GM23338 (cell line): Measurements from ENCODE around the gene ZNF484. TPM values are rescaled to one million over a fixed set of nuclear protein-coding genes. Genes with fewer than 3 reads are reported as not detected.

Experiments used
- ATAC-seq: fragments of 200-7000 bp; cut with Tn5 transposase; 3 replicates; pipeline ENCODE4 v1.9.1; 2020
- DNase-seq: peaks from one replicate; pipeline ENCODE4 v3.0.0-alpha.2; 2015; ENCODE audit warnings: low spot score
- H2AFZ ChIP-seq: fragments of 200-600 bp; sonication (generic); 2 replicates; pipeline ENCODE4 v1.8.0; 2016; ENCODE audit warnings: antibody characterized with exemption, mild to moderate bottlenecking, moderate library complexity
- H3F3A ChIP-seq: fragments of 200-600 bp; sonication (generic); replicated peaks from 2 replicates; pipeline ENCODE4 v1.8.0; 2017; ENCODE audit warnings: antibody characterized with exemption, mixed run types, low read depth
- H3K27ac ChIP-seq: fragments of 200-600 bp; sonication (generic); 2 replicates; pipeline ENCODE4 v1.6.1; 2016; ENCODE audit warnings: low read depth
- H3K27me3 ChIP-seq: fragments of 200-600 bp; sonication (generic); 2 replicates; pipeline ENCODE4 v1.8.0; 2016; ENCODE audit warnings: mild to moderate bottlenecking, mixed run types, moderate library complexity; ENCODE audit not compliant: insufficient read depth
- H3K36me3 ChIP-seq: fragments of 200-600 bp; sonication (generic); 2 replicates; pipeline ENCODE4 v1.8.0; 2016; ENCODE audit warnings: mild to moderate bottlenecking; ENCODE audit not compliant: insufficient read depth
- H3K4me1 ChIP-seq: fragments of 200-600 bp; sonication (generic); 2 replicates; pipeline ENCODE4 v1.8.0; 2016; ENCODE audit warnings: mild to moderate bottlenecking, moderate library complexity; ENCODE audit not compliant: insufficient read depth
- H3K4me2 ChIP-seq: fragments of 200-600 bp; sonication (generic); 2 replicates; pipeline ENCODE4 v1.7.1; 2017; ENCODE audit warnings: mixed run types
- H3K4me3 ChIP-seq: fragments of 200-600 bp; sonication (generic); 2 replicates; pipeline ENCODE4 v1.6.1; 2016; ENCODE audit warnings: mixed run types
- H3K79me2 ChIP-seq: fragments of 200-600 bp; sonication (generic); replicated peaks from 2 replicates; pipeline ENCODE4 v1.8.0; 2017; ENCODE audit warnings: mild to moderate bottlenecking; ENCODE audit not compliant: insufficient read depth
- H3K9me2 ChIP-seq: fragments of 200-600 bp; sonication (generic); 2 replicates; pipeline ENCODE4 v1.8.0; 2017; ENCODE audit not compliant: insufficient read depth
- H4K20me1 ChIP-seq: fragments of 200-600 bp; sonication (generic); replicated peaks from 2 replicates; pipeline ENCODE4 v1.8.0; 2017; ENCODE audit warnings: mild to moderate bottlenecking; ENCODE audit not compliant: insufficient read depth
- H3K27ac Mint-ChIP-seq: 2 replicates; pipeline ENCODE4 v1.8.0; 2020; ENCODE audit warnings: inconsistent platforms, mild to moderate bottlenecking, moderate library complexity, mixed read lengths
- H3K27me3 Mint-ChIP-seq: 3 replicates; pipeline ENCODE4 v1.8.0; 2022; ENCODE audit warnings: low read depth, mild to moderate bottlenecking, moderate library complexity, mixed read lengths, inconsistent platforms; ENCODE audit not compliant: insufficient read depth, poor library complexity
- H3K36me3 Mint-ChIP-seq: 3 replicates; pipeline ENCODE4 v1.8.0; 2021; ENCODE audit warnings: low read depth, mild to moderate bottlenecking, inconsistent platforms, moderate library complexity, mixed read lengths
- H3K4me1 Mint-ChIP-seq: 3 replicates; pipeline ENCODE4 v1.8.0; 2020; ENCODE audit warnings: mild to moderate bottlenecking, inconsistent platforms, mixed read lengths
- H3K4me3 Mint-ChIP-seq: 3 replicates; pipeline ENCODE4 v1.8.0; 2021; ENCODE audit warnings: moderate library complexity, mild to moderate bottlenecking, inconsistent platforms, mixed read lengths
- H3K9me3 Mint-ChIP-seq: 3 replicates; pipeline ENCODE4 v1.8.0; 2020; ENCODE audit warnings: moderate library complexity, mild to moderate bottlenecking, inconsistent platforms, mixed read lengths
- ETS1 ChIP-seq: IDR thresholded peaks from 2 replicates; pipeline ENCODE4 v1.6.1; 2016; ENCODE audit warnings: antibody characterized with exemption
- EZH2 ChIP-seq: fragments of 200-600 bp; sonication (generic); IDR thresholded peaks from one replicate; pipeline ENCODE4 v1.8.0; 2017; ENCODE audit warnings: antibody characterized with exemption, mild to moderate bottlenecking, low read depth; ENCODE audit not compliant: unreplicated experiment
- EZH2phosphoT487 ChIP-seq: fragments of 200-600 bp; sonication (generic); IDR thresholded peaks from one replicate; pipeline ENCODE4 v1.8.1; 2018; ENCODE audit warnings: antibody characterized with exemption; ENCODE audit not compliant: unreplicated experiment
- JUNB ChIP-seq: IDR thresholded peaks from one replicate; pipeline ENCODE4 v1.6.1; 2016; ENCODE audit warnings: antibody characterized with exemption; ENCODE audit not compliant: unreplicated experiment
- NANOG ChIP-seq: IDR thresholded peaks from 2 replicates; pipeline ENCODE4 v1.6.1; 2016; ENCODE audit warnings: antibody characterized with exemption, borderline replicate concordance
- STAT1 ChIP-seq: IDR thresholded peaks from one replicate; pipeline ENCODE4 v1.6.1; 2016; ENCODE audit warnings: antibody characterized with exemption; ENCODE audit not compliant: unreplicated experiment
- ZNF114 ChIP-seq: fragments of 250-450 bp; sonication (Bioruptor Pico); IDR thresholded peaks from 2 replicates; pipeline ENCODE4 v1.5.0; 2020; ENCODE audit warnings: mild to moderate bottlenecking, moderate library complexity
- ZNF331 ChIP-seq: fragments of 250-450 bp; sonication (Bioruptor Pico); IDR thresholded peaks from 2 replicates; pipeline ENCODE4 v1.5.0; 2020; ENCODE audit warnings: low read depth, mild to moderate bottlenecking, moderate library complexity
- polyA plus RNA-seq: library from polyadenylated mRNA; unstranded; fragments of >200 nt; fragmentation: Nextera tagmentation; extraction: Ambion mirVana; gene quantifications from 2 replicates; pipeline ENCODE4 v1.2.1, GENCODE V29; 2016
- total RNA-seq: library from RNA; depleted of rRNA; stranded (reverse); fragments of >200 nt; shearing (Covaris generic); gene quantifications from 2 replicates; pipeline ENCODE4 v1.2.3, GENCODE V29; 2014

Gene ZNF484
- total and polyA plus RNA-seq, 2 experiments from 2014 or later = 4.2 to 19.4 TPM

GRCh38 chr9:92807757-92808725, 69.8 kb downstream of the ZNF484 start:
- Histone ChIP-seq H3K27ac (no peak overlapping the region), H3K4me2 (peak overlapping the region; percentile 84), H3K4me1 (no peaks in the 10 kb centered on the region), H3K79me2 (no peaks in the 10 kb centered on the region), H3K27me3 (peaks cover 85% of the 10 kb centered on the region), H3K36me3 (no peaks in the 10 kb centered on the region), H2AFZ (peak overlapping the region; percentile 66), H3K9me2 (no peaks in the 10 kb centered on the region), H4K20me1 (no peaks in the 10 kb centered on the region; the same call in 1 of the 2 replicates), H3F3A (0 out of 2 replicates have a peak, but pooled peaks cover 5% of the 10 kb centered on the region), H3K4me3 (peak overlapping the region; percentile 60)
- Mint-ChIP-seq H3K4me1 (peaks cover 7% of the 10 kb centered on the region; the same call in 1 of the 3 replicates), H3K36me3 (no peaks in the 10 kb centered on the region), H3K27me3 (peaks cover 51% of the 10 kb centered on the region), H3K4me3 (peak overlapping the region; percentile 79), H3K27ac (no peak overlapping the region), H3K9me3 (no peaks in the 10 kb centered on the region)
- DNase-seq = peak; percentile 57
- ATAC-seq = peak; percentile 15
- TF ChIP-seq EZH2 (peak; percentile 27), EZH2phosphoT487 (no peak), ZNF114 (no peak), NANOG (no peak)

- Histone ChIP-seq H3K27ac (no peak overlapping the region), H3K4me1 (no peaks in the 10 kb centered on the region), H3K4me3 (peak overlapping the region; percentile 60; the same call in 1 of the 2 replicates), H3F3A (0 out of 2 replicates have a peak, but pooled peaks cover 5% of the 10 kb centered on the region), H3K4me2 (peak overlapping the region; percentile 84), H3K79me2 (no peaks in the 10 kb centered on the region), H3K9me2 (no peaks in the 10 kb centered on the region), H3K27me3 (peaks cover 76% of the 10 kb centered on the region), H2AFZ (peak overlapping the region; percentile 66; the same call in 1 of the 2 replicates), H3K36me3 (no peaks in the 10 kb centered on the region), H4K20me1 (no peaks in the 10 kb centered on the region; the same call in 1 of the 2 replicates)
- Mint-ChIP-seq H3K4me1 (peaks cover 7% of the 10 kb centered on the region; the same call in 1 of the 3 replicates), H3K9me3 (no peaks in the 10 kb centered on the region), H3K4me3 (peak overlapping the region; percentile 46), H3K36me3 (no peaks in the 10 kb centered on the region), H3K27me3 (peaks cover 51% of the 10 kb centered on the region), H3K27ac (no peak overlapping the region)
- ATAC-seq (no peak), DNase-seq (no peak)
- TF ChIP-seq ZNF331 (no peak), JUNB (no peak), ETS1 (no peak), STAT1 (no peak), EZH2 (no peak), EZH2phosphoT487 (no peak)
Measured at GRCh38 chr9:92807031-92807756, 70.6 kb downstream of the ZNF484 start.
